ENCODE results near the gene AFP.

Gene AFP

GRCh38 chr4:73401412-73401811 lies 34.6 kb upstream of the AFP start:
- no peak for TF ChIP-seq CTCF (IDR thresholded peaks at IDR 0.05)

- TF ChIP-seq CTCF (IDR thresholded peaks at IDR 0.05) = no peak
Observed at GRCh38 chr4:73404042-73404441, 32.0 kb upstream of the AFP start, which contains the start of gene ALB. ALB (plus strand) TSS chr4:73404287; CDS start chr4:73404328, 41 bp downstream.

- TF ChIP-seq CTCF (IDR thresholded peaks at IDR 0.05) = no peak
Observed at GRCh38 chr4:73404457-73404856, 31.6 kb upstream of the AFP start.

- TF ChIP-seq CTCF (IDR thresholded peaks at IDR 0.05) = no peak
Observed at GRCh38 chr4:73405138-73405537, 30.9 kb upstream of the AFP start.

- TF ChIP-seq CTCF (IDR thresholded peaks at IDR 0.05) = no peak
Observed at GRCh38 chr4:73406548-73406875, 29.5 kb upstream of the AFP start.

GRCh38 chr4:73407227-73407673 lies 28.8 kb upstream of the AFP start:
- no peak for TF ChIP-seq CTCF (IDR thresholded peaks at IDR 0.05)

GRCh38 chr4:73408181-73408867 lies 27.7 kb upstream of the AFP start:
- TF ChIP-seq CTCF (IDR thresholded peaks at IDR 0.05) = no peak
